DMS 273 (cell line): ENCODE data around the gene ESYT3.
"Not testable (repeated sequence)": the region's sequence is repeated elsewhere in the genome, so short reads cannot be mapped to it uniquely, and the experiment has no call there.

Source experiments
- DNase-seq: peaks from one replicate; lab custom pipeline; 2025; ENCODE audit not compliant: unreplicated experiment; lab: John Stamatoyannopoulos, UW

The ESYT3 gene

DNA sequence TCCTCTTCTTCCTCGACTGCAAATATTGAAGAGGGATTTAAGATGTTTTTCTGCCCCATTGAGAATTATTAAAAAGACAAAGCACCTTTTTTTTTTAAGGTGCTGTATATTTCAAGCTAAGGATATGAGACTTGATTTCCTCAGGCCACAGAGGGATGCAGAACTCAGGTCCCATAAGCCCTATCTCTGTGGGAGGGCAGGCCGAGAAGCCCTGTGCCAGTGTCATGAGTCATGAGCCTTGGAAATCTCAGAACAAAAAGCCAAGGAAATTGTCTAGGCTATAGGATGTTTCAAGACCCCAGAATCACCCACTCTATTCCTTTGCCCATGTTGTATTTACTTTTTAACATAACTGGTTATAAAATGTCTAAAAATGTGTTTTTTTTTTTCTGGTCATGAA is 7.3 kb downstream of the ESYT3 start:
- DNase-seq = no peak

DNA sequence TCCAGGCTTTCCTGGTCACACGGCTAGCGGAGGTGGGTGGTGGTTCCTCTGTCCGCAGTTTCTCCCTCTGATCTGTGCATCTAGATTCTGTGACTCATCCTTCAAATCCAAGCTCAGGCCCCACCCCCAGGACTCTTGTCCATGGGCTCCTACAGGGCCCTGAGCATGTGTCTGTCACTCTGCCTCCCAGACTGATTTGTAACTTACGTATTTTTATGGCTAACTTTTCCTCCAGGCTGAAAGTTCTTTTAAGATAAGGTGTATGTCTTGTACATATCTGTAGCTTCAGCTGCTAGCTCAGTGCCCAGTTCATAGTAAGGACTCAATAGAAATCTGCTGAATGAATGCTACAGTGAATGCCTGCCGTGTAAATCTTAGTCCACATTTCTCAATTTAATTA is 8.0 kb downstream of the ESYT3 start:
- DNase-seq = peak; percentile 42

DNA sequence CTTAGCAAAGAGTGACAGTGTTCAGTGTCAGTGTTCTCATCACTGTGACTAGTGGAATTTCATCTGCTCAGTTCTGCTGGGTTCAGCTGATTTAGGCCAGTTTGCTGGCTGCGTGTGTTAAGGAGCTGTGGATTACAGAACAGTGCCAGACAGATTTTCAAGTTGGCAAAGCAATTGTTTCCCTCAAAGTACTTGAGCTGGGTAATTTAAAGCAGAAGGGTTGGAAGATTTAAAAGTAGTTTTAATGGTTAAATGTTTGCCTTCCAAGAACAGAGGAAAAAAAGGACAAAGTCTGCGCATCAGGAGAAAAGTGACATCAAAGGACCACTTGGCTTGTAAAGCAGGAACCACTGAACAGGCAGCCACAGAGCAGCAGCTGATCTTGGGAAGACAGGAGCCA is 8.7 kb downstream of the ESYT3 start:
- no peak for DNase-seq

DNA sequence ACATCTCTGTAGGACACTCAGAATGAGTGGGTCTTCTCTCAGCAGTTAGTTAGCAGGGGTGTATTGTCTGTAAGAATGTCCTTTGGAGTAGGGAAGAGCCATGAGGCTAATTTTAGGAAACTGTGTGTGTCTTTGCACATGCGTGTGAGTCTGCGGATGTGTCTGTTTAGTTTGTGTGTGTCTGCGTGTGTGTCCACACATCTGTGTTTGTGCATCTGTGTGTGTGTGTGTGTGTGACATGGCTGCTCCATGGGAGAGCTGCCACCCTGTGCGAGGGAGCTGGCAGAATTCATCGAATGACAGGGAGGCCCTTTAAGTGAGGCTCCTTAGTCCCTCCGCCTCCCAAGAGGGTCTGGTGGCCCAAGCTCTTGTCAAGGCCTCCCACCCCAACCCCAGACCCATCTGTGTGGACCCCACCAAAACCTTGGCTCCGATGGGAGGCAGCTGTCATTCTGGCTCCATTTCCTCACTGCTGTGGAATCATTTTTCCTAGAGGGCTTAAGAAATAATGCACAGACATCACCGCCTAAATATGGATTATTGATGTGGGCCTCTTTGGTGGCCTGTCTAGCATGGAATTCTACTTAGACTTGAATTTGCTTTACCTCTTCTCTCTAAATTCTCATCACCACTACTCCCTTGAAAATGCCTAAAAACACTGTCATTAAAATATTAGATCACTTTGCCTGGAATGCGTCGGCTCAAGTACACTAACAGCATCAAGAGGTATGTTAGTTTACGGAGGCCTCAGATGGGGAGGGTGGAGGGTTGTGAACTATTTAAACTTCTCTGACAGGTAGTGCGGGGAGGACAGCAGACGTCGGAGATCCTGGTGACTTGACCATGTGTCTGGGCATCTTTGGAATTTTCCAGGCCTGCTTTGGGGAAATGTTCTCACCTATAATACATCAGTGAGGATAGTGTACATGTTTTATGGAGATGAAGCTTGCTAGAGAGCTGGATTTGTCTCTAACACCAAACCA is 9.4 kb downstream of the ESYT3 start:
- no peak for DNase-seq

DNA sequence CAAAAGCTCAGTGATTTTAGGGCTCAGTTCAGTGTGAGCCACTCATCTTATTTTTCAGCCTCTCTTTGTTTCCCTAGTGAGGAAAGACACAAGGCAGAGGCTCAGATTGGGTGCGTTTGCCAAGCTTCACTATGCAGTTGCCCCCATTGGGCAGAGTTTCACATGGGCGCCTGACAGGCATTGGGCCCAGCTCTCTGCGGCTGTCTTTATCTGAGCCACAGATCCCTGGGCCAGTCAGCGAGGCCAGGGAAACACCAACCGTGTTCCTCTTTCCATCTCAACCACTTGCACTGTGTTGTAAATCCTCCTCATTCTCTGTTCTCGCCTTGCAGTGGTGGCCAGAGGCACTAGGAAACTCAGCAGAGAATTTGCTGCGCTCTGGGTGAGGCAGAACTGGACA is 10.8 kb downstream of the ESYT3 start:
- no peak for DNase-seq

DNA sequence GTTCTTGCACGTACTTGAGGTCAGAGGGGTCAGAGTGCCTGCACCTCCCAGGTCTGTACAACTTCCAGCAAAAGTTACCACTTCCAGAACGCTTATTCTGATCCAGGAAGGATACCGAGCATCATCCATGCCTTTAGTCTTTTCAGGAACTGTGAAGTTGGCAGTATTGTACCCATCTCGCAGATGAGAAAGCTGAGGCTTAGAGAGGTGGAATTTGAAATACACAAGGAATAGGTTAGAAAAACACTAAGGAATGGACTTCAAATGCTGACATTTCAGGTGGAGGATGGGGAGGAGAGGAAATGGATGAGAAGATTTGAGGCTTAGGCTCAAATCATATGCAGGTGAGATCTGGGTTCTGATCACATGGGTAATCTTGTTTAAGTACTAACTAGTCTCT is 11.2 kb downstream of the ESYT3 start:
- DNase-seq = no peak

DNA sequence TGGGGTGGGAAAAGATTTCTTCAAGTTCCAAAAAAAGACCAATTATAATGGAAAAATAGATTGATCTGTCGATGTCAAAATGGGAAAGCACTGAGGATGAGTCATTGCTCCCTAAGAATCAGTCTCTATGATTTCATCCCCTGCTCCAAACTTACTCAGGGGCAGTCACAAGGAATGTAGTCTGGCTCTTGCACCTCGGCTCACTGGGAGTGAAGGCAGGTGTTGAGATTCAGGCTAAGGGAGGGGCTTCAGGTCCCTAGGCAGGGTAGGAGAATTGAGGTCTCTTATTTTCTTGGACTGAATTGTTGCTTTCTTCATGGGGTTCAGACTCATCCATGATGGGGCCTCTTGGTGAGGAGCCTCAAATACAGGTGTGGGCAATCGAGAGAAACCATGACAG is 14.2 kb downstream of the ESYT3 start:
- DNase-seq = no peak

DNA sequence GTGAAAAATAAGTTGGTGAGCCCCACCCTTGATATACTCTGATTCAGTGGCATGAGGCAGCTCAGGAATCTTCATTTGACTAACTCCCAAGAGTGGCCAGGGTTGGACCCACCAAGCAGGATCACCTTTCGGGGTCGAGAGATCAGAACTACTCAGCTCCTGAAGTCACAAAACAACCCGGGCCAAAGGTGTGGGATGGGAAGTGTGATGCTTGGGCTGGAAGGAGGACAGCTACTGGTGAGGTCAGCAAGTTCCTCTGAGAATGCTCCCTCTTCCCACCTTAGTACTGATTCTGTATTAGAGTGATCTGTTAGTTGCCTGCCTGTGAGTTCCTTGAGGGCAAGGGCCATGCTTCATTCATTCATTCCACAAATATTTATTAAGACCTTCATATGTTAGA is 15.1 kb downstream of the ESYT3 start:
- DNase-seq = no peak

DNA sequence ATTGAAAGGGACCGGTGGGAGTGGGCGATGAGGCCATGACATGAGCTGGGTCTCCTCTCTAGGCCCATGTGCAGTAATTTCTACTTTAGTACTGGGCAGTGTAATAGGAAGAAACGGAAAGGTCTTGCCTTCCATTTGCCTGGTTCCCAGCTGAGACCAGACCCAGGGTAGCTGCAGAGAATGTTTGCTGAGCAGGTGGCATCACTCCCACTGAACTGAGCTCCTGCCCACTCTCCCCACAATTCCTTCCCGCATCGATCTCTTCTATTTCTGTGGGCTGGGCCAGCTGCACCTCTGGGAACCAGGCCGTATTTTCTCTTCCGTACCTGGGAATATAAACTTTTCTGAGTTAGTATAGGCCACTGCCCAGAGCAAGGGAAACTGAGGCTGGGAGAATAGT is 15.8 kb downstream of the ESYT3 start:
- no peak for DNase-seq

DNA sequence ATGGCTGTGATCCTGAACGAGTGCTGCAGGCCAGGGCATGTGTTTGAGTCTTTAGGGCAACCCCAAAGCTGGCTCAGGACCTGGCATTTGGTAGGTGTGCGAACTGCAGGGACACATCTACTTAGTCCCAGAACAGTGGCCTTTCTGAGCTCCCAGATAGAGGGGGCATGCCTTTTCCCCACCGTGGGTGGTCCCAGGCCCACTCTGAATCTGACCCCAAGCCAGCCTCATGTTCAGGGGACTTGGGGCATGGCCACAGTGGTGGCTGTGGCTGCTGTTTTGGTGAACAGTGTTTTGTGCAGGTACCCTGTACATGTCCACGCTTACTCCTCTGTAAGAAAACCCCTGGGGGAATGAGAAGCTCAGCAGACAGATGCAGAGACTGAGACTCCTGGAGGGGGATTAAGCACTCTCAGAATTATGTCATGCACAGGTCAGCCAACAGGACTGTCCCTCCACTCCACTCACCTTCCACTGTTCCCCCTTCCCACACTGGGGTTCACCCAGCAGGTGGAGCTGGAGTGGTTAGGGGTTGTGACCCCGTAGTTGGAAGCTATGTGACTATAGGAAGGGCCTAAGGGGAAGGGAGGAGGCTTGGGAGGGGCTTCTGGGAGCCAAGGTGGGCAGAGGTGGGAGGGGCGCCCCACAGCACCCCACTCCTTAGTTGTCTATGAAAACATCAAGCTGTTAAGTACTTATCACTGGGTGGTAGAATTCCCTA is 16.4 kb downstream of the ESYT3 start:
- no peak for DNase-seq

DNA sequence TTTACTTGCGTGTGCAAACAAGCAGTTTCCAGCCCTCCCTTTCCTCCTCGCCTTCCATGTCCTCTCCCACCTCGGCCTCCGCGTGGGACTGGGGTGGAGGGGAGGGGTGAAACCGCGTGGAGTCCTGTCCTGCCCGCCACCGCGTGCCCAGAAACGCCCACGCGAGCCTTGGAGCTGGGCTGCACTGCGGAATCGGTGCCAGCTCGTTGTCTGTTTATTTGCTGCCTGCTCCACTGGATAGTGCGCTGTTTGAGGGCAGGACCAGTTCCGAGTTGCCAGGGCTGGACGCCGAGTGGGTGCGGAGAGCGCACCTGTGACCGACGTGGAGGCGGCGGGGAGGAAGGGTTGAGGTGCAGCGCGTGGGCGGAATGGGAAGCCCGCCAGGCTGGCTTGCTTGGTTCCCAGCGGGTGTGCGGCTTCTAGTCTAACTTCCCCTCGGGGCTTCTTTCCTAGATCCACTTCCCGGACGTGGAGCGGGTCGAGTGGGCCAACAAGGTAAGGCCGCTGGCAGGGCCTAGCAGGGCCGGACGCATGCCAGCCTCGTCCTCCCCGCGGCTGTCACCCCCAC is 17.3 kb downstream of the ESYT3 start:
- no peak for DNase-seq

DNA sequence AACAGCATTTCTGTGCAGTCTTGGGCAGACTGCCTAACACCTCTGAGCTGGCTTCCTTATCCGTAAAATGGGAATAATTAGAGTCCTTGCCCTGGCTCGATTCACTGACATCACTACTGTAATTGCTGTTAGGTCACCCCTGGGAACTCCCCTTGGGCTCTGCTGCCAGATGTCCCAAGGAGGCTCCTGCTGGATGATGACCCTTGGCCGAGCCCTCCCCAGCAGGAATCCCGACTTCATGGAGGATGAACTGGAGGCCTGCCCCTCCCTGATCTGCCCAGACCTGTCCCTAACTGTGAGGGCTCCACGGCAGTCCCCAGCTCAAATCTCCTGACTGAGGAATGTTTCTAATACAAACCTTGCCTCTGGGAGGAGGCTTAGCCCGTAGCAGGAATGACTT is 18.0 kb downstream of the ESYT3 start:
- peak; percentile 56 for DNase-seq

DNA sequence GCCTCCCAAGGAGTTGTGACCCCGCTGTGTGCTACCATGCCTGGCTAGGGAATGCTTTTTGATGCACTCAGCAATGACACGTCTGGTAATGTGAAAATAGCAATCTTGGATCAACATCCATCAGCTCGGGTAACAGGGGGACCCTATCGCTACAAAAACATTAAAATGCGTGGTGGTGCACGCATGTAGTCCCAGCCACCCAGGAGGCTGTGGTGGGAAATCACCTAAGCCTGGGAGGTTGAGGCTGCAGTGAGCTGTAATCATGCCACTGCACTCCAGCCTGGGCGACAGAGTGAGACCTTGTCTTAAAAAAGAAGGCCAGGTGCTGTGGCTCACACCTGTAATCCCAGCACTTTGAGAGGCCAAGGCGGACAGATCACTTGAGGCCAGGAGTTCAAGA is 19.5 kb downstream of the ESYT3 start:
- not testable (repeated sequence) for DNase-seq

DNA sequence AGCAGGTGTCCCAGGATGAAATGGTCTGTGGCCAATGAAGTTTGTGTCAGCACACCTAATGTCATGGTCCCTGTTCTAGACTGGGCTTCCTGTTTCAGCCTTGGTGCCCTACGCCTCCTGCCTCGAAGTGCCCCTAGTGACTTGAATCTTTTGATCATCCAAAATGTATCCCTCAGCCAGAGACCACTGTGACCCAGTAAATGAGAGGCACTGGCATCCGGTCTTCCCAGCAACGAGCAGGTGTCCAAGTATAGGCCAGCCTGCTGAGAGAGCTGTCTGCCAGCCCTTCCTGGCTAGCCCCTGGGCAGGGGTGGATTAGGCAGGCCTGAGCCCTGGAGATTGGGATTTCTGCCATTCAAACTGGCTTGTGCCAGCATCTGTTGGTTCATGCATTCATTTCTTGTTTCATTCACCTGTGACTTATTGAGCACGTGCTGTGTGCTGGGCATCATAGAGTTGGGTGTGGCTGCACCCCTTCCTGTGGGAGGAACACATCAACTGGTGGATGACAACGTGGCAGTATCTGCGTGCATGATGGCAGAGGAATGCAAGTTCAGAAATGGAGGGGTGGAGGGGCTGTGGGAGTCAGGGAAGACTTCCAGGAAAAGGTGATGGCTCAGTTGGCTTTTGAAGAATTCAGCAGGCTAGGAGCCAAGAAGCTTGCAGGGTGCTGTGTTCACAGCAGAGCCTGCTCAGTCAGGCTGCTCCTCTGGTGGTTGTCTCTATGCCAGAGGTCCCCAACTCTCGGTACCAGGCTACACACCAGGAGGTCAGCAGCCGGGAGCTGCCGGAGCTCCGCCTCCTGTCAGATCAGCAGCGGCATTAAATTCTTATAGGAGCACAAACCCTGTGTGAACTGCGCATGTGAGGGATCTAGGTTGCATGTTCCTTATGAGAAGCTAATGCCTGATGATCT is 21.6 kb downstream of the ESYT3 start:
- DNase-seq = peak; percentile 61

DNA sequence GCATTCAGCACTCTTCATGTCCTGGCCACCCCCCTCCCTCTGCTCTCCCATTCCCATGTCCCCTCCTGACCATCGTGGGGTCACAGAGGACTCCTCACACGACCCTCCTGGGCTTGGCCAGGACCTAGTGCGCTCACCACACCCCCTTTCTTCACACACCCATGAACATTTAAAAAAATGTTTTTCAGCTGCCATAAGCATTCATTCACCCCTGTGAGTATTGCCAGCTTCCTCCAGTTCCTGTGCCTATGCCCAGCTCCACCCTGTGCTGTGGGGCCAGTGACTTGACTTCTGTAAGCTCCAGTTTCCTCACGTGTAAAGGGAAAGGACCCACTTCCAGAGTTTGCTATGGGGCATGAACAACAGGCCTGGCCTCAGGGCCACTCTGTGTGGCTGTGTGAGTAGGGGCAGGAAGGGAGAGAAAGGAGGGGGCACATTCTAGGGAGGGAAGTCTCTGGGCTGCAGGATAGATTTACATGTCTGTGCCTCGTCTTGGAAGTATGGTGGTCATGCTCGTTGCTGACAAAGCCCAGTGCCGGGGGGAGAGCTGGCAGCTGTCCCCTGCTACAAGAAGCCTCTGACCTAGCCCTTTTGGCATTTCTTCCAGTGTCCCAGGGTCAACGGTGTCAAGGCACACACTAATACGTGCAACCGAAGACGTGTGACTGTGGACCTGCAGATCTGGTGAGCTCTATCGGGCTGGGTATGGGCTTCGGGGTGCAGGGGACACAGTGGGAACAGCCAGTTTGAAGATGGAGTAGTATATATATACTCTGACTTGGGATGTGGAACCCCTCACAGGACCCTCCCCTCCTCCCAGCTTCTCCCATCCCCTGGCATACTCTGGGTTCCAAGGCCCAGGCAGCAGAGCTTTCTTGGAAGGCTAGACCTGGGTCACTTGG is 22.8 kb downstream of the ESYT3 start:
- peak; percentile 57 for DNase-seq

DNA sequence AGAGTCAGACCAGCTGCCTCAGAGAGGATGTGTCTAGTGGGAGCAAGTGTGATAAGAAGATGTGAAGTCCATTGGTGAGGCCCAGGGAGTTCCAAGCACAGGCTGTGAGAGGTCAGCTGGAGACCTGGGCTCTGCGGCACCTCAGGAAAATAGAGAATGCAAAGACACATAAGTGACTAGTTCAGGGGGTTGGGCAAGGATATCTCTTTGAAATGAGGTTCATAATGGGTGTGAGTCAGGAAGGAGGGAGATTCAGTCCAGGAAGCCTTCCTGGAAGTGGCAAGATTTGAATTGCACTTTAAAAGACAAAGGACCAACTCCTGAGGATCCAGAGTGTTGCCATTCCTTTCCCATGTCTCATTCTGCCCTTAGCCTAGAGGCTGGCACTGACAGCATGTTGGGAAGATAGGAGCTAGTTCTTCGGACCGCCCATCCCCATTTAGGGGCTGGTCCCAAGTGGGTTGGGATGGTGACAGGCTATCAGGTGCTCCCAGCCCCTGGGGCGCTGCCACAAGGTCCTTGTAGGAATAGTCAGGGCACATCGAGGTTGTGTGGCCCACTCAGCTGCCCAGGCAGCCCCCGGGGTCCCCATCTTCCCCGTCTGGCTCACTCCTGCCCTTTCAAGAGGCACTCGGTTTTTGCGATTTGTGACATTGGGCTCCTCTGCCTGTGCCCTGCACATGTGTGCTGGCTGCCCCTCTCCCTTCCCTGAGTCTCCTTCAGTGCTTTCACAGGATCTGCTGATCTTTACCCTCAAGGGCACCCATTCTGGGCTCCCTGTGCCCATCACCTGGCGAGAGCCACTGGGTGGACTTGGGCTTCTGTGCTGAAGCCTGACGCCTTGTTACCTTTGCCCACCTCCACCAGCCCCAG is 23.7 kb downstream of the ESYT3 start:
- no peak for DNase-seq

DNA sequence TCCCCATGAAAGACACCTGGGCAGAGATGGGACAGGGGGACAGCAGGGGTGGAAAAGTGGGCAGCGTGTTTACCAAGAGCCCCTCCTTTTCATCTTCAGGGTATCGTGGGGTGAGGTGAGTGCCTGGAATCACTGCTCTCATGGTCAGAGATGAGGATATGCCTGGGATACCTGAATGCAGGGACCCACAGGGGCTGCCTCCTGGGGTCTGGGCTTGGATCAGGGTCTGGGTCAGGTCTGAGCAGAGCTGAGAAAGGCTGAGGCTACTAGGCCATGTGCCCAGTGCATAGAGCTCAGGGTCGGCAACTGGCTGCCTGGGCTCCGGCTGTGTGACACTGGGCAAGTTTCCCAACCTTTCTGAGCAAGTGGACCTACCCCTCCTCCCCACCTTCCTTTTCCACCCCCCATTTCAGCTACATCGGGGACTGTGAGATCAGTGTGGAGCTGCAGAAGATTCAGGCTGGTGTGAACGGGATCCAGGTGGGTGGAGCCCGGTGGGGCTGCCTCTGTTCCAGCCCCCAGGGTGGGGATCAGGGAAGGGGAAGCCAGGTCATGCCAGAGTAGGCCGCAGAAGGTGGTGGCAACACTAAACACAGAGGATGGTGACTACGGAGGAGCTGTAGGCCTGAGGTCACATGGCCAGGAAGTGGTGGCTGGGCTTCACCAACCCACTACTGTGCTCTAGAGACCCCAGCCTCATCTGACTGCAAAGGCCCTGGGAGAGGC is 24.5 kb downstream of the ESYT3 start:
- DNase-seq = no peak
